Keratinocyte (primary cell): Measurements from ENCODE around the gene PISD.

Source experiments
- CTCF ChIP-seq, 3 experiments: IDR thresholded peaks in 1 of 3; conservative IDR thresholded peaks in 1 of 3; optimal IDR thresholded peaks in 1 of 3; 2 replicates in 2 of 3; 3 replicates in 1 of 3; pipeline versions ENCODE3 to v1.5.1; 2011; ENCODE audit warnings: low read length in 3 of 3, mild to moderate bottlenecking in 3 of 3, moderate library complexity in 2 of 3, control low read depth in 1 of 3, inconsistent platforms in 1 of 3; ENCODE audit not compliant: insufficient read depth in 2 of 3; ENCODE audit errors: extremely low read depth in 1 of 3
- EZH2 ChIP-seq: IDR thresholded peaks from one replicate; pipeline ENCODE4 v1.6.1; 2012; ENCODE audit warnings: inconsistent platforms, mild to moderate bottlenecking, low read length, moderate library complexity

- TF ChIP-seq CTCF (optimal IDR thresholded peaks at IDR 0.05 in 1 of 3, IDR thresholded peaks at IDR 0.05 in 1 of 3, conservative IDR thresholded peaks at IDR 0.05 in 1 of 3; ENCODE audit: extremely low read depth in 1 of 3, insufficient read depth in 2 of 3, low read length in 3 of 3): no peak
- no peak for TF ChIP-seq EZH2
Observed at GRCh38 chr22:31681349-31682345, 19.6 kb upstream of the PISD start.
